ENCODE measurements around the gene PRDM16.

The PRDM16 gene

DNA sequence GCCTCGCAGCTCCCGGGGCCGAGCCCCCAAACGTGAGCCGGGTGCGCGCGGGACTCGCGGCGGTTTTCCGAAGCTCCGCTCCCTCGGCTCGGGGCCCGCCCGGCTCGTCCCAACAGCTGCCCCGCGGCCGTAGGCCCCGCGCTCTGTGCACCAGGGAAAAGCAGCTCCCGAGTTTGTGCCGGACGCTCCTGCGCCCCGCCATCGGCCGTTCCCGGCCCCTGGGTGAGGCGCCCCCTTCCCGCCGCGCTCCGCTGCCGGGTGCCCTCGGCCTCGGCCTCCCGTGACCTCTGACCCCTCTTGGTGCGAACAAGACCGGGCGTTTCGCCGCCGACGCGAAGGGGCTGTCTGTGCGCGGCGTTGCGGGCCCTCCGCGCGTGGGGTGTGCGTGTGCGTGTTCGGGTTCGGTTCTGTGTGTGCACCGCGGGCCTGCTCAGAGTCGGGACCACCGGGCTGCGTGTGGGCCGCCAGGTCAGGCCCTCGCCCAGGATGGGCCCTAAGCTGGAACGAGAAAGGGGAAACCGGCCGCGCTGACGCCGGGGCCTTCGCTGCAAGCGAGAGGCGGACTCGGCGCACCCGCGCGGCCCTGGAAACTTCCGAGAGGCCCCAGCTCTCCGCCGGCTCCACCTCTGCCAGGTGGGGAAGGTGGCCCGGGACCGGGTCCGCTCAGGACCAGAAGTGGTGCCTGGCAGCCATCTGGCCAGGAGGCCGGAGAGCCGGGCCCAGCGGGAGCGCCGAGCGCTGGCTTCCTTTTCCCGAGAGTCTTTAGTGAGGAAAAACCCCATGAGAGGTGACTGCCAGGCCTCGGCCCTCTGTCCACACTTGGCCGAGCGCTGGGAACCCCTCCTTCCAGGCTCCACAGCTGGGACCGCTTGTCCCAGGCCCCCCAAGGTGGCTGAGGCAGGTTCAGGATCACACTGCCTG lies 1.9 kb downstream of the PRDM16 start:
- no peak for DNase-seq

DNA sequence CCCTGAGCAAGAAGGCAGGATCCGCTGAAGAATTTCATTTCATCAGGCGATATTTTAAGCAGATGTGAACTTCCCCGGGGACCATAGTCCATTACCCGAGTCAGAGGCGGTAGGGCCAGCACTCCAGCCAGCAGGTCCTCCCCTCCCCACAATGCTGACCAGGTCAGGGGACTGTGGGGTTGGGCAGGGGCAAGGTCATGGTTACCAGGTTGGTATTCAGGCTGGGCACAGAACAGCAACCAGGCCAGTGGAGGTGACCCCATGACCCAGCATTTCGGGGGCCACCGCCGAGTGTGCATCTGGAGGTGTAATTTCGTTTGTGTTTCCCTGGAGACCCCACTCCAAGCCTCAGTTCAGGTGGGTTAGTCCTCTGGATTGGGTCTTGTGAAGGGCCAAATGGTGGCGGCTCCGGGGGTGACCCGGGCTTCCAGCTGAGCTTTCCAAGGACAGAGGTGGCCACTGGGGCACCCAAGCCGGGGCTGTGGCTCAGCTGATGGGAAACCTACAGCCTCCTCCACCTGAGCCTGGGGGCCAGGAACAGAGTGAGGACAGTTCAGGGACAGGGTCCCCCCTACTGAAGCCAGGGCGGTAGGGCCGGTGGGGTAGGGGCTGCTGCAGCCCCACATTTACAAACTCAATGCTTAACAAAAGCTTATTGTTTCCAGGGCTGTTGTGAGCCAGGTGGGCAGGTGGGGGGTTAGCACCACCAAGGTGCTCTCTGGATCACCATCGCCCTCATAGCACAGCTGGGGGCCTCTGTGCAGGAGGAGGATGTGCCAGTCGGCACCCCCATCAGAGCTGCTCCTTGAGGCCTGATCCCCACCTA lies 2.8 kb downstream of the PRDM16 start:
- no peak for DNase-seq

DNA sequence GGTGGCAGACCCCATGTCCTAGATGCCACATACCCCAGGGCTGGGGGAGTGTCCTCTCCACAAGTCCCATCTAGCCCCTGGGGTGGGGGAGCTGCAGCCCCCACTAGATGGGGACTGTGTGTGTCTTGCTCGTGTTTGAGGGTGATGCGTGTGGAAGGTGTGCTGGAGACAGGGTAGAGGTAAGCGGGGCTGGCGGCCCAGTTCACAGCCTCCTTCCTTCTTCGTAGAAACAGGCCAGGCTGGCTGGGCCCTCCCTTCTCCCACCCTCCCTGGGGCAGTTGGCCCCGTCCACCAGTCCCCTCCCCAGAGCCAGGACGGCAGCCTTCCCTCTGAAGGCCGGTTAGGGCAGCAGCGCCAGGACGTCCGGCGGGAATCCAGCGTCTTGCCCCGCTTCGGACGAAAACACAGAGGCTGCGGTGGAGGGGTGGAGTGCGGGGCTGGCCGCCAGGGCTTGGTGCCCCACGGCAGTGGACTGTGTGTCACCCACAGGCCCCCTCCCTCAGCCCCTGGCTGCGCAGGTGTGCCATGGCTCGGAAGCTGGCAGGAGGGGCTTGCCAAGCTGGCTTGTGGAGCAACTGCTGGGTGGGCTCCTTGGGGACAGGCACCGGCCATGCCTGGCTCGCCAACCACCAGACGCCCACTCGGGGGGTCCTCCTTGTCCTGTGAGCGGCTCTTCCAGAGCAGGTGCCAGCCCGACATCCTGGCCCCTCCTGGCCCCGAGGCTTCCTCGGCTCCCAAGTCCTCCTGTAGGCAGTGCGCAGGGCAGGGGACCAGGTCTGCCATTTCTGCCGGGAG lies 3.6 kb downstream of the PRDM16 start:
- no peak for DNase-seq

DNA sequence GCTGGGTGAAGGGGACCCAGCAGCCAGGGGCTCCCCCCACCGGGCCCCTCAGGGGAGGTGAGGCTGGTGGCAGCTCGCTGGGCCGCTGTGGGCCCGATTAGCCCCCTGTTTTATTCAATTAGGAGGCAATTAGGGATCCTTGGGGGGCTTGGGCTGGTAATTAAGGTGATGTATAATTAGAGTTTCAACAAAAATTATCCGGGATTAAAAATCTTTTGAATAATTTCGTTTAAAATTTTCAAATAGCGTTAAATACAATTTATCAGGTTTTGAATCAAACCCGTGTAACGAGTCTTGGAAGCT lies 4.1 kb downstream of the PRDM16 start:
- no peak for DNase-seq

DNA sequence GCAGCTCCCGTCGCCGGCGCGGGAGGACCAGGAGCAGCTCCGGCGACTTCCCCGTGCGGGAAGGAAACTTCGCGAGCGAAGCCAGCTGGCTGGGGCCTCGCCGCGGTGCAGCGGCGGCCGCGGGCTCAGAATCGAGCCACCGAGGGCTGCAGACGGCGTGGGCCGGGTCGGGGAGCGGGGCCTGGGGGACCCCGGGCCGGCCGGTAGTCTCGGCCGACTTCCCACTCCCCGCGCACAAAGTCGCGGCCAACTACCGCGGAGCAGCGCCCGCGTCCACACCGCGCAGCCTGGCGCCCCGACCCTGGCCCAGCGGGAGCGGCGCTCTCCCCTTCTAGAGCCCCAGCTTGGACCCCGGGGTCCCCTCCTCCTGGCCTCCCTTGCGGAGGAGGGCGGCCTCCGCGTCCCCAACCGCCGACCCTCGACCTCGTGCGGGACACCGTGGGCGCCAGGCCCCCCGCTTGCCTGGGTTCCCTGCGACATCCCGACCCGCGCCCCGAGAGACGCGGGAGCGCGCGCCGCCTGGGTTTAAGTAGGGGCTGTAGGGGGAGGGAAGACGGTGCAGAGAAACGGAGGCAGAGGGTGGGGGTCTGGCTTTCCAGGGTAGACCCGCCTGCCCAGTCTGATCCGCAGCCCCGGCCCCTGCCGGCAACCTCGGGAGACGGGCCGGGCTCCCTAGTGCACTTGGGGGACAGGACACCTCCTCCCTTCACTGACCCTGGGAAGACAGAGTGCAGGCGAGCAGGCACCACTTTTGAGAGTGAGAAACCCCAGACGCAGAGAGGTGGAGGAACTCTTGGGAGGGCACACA lies 4.7 kb downstream of the PRDM16 start:
- DNase-seq, result no peak

DNA sequence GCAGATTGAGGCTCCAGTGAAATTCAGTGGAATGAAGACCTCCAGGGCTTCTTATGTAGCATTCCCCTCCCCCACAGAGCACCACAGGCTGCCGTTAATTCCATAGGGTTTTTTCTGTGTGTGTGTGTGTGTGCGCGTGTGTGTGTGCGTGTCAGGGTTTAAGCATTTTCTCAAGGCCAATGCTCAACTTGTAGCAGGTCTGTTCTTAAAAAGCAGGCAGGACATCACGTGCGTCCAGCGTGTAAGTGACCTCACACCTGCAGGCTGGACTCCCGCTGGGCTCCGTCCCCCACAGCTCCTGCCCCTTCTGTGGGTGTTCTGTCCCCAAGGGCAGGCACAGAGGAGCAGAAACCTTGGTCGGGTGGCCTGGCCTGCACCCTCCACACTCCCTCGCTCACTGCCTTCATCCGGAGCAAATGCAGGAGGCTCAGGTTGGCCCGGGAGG lies 5.3 kb downstream of the PRDM16 start:
- DNase-seq, result no peak

DNA sequence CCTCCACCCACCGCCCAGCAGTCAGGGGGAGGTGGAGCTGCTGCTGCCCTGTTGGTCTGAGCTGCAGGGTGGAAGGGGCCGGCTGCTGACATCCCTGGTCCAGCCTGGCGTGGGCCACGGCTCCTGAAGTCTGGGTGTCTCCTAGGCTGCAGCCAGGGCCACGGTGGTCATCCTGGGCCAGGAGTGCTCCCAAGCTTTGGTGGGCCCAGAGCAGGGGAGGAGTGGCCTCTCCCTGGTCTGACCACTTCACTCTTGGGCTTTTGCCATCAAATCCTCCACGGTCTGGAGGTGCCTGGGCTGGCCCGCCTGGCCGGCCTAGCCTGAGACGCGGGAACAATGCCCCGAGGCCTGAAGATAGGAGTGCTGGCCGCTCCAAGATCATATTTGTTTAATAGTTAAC lies 5.8 kb downstream of the PRDM16 start:
- DNase-seq, result no peak

DNA sequence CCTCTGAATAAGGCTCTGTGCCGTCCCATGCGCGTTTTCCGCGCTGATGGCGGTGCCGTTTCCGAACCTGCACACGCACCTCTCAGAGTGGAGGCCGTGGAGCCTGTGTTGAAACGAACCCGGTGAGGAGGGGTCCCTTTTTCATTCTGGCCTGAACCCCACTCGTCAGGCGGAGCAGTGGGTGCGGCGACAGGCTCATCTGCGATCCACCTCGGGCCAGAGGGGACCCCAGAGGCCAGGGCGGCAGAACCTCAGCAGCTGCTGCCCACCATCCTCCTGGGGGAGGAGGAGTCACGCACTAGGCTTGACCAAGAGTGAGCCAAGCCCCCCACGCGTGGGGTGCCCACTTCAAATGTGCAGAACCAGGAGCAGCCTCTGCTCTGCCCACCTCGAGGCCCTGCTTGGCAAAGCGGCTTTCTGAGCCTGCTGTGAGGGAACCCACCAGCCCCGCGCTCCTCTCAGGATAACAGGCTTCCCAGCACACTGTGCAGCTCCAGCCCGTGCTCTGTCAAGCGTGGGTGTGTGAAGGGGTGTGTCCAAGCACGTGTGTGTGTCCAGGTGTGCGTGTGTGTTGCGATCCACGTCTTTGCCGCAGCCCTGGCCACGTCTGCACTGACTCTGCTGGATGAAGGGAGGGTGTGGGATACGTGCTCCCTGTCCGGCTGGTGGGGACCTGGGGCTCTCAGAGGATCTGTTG lies 6.8 kb downstream of the PRDM16 start:
- no peak for DNase-seq

DNA sequence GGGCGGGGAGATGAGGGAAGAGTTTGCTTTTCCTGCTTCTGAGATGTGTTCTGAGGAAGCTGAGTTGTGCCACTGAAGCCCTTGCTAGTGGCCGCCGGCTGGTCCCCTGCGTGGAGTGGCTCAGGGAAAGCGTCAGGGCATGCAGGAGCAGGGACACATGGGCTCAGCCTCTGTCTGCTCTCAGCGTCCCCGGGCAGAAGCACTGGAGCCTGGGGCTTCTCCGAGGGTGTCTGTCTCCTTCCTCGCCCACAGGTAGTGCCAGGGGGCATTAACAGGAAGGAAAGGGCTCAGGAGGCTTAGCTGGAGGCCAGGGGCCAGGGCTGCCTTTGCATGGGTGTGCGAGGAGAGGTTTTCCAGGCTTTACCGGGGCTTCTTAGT lies 7.3 kb downstream of the PRDM16 start:
- no peak for DNase-seq

DNA sequence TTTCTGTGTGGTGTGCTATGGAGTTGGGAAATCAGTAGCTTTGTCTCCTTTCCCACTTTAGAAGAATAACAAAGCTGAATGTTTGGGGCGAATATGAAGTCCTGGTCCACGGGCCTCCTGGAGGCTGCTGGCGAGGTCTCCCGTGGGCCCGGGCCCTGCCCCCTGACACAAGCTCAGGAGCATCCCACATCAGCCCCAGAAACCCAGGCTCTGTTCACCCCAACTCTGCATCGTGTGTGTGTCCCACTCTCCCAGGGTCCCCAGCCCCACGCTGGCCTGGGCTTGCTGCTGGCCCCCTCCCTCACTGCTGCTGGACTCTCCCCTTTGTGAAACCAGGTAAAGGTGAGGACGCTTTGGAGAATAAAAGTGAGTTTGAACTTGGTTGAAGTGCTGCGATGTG lies 8.1 kb downstream of the PRDM16 start:
- no peak for DNase-seq

DNA sequence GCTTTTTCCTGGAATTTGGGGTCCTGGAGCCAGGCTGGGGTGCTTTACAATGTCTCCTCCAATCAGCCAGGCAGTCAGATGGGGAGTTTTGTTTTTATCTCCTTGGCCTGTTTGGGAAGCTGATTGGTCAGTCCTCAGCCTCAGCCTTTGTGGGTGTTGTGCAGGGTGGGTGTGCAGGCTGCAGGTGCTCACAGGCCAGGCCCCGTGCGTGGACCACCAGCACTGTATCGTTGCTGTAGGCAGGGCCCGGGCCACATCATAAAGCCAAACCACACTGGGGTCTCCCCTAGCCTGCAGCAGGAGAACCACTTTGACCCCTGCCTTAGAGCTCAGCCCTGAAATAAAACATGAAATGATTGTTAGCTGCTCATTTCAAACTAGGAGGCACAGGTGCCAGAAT lies 8.6 kb downstream of the PRDM16 start:
- no peak for DNase-seq

DNA sequence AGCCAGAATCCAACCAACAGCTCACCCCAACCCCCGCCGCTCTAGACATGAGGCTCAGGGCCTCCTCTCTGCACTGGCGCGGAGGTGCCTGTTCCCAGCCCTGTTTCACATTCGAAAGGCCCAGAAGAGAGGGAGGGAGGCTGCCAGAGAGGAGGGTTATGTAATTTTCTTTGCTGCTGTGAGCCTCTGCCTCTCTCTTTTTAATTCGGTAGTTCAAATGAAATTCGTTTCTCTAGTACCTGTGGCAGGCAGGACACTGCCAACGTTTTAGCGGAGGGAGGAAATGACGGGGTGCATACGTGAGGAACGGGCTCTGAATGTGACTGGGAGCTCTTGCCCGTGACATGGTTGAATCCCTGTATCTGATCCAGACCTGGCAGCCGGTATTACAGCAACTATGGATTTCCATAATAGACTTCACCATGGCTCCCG lies 9.4 kb downstream of the PRDM16 start:
- DNase-seq, result no peak

DNA sequence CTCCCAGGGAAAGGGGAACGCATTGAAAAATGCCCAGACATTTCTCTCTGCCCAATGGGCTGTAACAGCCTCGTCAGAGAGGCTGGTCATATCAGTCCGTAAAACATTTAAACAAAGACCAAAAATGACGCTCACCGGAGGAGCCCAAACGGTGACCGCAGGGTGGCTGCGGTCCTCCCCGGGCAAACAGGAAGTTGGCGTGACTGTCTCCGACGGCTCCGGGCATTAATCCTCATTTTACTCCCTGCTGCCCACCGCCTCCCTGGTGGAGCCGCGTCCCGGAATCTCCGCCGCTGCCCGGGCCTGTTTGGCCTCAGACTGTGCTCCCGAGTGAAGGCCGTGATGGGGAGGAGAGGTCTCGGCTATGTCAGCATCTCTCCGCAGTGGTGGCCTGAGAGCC lies 9.9 kb downstream of the PRDM16 start:
- DNase-seq, result no peak

DNA sequence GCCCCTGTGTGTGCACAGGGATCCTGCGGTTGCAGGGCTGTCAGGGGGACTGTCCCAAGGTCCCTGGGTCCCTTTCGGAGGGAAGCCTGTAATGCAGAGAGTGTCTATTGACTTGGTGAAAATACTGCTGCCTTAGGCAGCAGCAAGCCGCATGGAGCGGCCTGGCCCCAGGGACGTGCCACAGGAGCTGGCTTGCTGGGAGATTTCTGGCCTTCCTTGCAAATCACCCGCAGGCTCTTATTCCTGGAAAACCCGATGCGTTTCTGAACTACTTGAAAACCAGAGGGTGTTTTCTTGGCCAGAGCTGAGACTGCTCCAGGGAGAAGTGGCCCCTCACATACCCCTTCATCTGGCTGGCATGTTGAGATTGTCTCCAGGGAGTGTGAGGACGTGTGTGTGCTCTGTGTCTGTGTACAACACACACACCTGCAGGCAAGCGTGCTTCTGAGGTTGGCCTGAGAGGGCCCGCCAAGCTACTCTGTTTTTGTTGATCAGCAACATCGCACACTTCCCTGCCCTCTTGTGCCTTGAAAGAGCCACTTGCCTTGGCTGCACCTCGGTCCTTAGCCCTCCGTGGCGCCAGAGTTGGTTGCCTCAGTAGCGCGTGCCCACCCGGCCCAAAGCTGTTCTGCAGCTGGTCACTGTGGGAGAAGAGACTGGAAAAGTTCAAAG lies 10.5 kb downstream of the PRDM16 start:
- no peak for DNase-seq

DNA sequence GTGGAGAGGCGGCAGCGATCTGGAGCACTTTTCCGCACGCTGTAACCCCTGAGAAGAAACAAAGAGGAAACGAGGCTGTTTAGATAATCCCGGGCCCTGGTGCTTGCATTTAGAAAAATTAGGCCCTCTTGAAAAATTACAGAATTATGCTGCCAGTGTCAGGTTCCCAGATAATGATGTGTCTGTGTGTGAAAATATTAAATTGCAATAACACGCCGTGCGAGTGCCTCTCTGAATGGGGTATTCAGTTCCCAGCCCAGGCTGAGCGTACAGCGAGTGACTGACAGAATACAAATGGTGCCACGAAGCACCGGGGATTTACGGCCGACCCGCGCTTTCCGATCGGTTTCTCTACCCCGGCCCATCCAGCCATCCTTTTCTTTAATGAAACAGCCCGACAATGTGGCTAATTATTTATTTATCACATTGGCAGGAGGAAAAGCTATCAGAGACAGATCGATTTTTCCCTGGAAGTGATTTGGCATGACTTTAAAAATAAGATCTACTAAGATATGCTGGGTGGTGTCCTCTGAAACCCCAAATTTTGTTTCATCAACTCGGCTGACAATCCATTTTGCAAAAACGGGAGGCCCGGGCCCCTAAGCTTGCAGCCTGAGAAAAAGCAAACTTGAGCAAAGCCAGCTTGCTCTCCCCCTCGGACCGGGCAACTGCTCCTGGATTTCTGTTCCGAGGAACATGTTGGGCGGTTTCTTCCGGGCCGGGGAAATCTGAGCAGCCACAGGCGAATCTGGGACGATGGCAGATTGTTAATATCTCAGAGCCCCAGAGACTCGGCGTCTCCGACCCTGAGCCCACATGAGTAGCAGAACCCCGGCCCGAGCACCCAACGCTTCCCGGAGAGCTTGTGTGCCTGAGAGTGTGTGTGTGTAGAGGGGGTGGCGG lies 11.3 kb downstream of the PRDM16 start:
- no peak for DNase-seq

DNA sequence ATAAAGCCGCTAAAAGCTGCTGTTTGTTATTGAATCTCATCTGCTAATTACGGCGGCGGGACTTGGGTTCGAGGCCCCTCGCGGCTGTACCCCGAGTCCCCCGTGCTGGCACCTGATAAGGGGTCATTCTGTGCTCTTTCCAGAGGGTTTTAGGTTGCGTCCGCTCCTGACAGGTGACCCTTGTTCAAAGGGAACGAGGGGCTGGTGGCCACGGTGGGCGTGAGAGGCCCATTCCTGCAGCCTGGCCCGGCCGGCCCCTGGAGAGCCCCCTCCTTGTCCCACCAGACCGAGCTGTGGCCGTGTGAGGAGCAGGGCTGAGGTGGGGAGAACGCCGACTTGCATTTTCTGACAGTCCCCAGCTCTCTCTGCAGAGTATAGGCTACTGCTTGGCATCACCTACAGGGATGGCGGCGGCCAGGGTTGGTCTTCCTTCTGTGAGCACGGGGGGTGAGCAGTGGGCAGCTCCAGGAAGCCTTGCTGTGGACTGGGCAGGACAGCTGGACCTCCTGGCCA lies 12.2 kb downstream of the PRDM16 start:
- DNase-seq, result no peak

DNA sequence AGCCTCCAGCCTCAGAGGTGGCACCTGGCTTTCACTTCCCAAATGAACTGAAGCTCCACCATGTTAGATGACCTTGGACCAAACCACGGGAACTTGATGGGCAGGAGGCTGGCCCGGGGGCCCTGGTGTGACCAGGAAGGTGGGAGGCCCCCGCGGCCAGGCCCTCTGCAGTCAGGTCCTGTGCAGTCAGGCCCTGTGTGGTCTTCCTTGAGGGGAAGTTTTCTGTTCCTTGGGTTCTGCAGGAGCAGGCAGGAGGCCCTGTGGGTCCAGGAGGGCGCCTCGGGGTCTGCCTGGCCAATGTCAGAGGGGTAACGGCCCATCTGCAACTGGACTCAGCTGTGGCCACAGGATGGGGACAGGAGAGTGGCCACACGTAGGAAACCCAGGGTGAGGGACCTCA lies 13.0 kb downstream of the PRDM16 start:
- DNase-seq, result no peak

DNA sequence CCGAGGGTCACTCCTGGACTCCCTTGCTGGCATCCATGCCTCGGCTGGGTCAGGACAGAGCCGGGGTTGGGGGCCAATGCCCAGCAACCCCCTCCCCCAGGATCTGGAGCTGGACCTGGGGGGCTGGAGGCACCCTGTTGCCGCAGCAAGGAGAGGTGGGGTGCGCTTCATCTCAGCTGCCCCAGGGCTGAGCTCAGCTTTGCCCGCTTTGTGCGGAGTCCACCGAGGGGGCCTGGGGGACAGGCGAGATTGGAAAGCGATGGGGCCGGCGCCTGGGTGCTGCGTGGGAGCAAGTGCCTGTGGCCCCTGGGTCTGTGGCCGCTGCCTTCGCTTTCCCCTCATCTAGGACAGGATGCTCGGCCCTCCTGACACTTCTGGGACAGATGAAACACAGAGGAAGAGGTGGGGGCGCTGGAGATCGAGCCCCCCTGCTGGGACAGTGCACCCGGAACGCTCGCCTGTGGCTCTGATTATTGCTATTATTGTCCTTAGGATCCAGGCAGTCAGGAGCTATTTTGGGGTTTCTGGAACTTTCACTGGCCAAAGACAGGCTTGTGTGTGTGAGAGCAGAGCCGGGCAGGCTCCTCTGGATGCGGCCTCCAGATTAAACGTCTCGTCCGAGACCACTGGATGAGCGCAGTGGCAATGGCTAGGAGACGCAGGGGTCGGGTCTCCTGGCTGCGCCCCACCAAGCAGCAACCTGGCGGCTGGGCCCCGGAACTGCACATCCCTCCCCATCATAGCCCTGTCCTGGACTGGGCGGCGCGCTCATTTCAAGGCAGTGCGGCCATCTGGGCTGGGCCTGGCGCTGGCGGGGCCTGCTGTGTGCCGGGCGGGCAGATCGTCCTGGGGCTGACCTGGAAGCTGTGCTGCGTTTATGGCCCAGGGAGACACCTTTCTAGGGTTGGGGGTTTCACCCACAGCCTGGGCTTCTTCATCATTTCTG lies 13.8 kb downstream of the PRDM16 start:
- DNase-seq, result no peak

DNA sequence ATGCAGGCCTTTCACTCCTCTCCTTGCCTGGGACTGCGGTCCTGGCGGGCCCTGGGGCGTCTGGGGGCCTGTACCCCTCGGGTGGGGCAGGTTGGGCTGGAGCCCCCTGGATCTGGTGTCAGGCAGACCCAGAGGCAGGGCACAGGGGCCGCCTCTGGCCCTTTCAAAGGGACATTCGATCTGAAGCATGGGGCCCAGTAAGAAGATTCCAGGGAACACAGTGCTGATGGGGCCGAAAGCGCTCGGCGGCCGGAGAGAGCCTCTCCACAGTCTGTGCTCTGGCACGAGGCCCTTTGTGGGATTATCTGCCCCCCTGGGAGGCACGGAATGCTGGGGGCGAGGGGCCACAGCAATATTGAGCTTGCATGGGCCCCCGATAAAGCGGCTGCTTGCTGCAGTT lies 15.2 kb downstream of the PRDM16 start:
- DNase-seq, result no peak

Measured in GOT3 (cell line).